SK-N-SH treated with all-trans-retinoic acid at 6 μM for 48 hours (cell line): ENCODE measurements around the gene SIPA1.

Experiments
- ATAC-seq: fragments of 200-7000 bp; cut with Tn5 transposase; 3 replicates; pipeline ENCODE4 v1.9.1; 2020; ENCODE audit warnings: mild to moderate bottlenecking, moderate library complexity
- ARNTL ChIP-seq: fragments of 450-650 bp; formaldehyde crosslinking; IDR thresholded peaks from 2 replicates; pipeline ENCODE4 v1.5.0; 2020; ENCODE audit warnings: low read depth, mild to moderate bottlenecking, moderate library complexity, borderline replicate concordance
- BACH2 ChIP-seq: fragments of 250-450 bp; sonication (Bioruptor Pico); IDR thresholded peaks from 2 replicates; pipeline ENCODE4 v1.9.0; 2021; ENCODE audit warnings: mild to moderate bottlenecking, borderline replicate concordance
- CREB5 ChIP-seq: fragments of 250-450 bp; sonication (Bioruptor Pico); IDR thresholded peaks from 2 replicates; pipeline ENCODE4 v1.5.1; 2020; ENCODE audit warnings: low read depth, mild to moderate bottlenecking, moderate library complexity
- CSDC2 ChIP-seq: fragments of 250-450 bp; sonication (Bioruptor Pico); IDR thresholded peaks from 2 replicates; pipeline ENCODE4 v1.5.0; 2020; ENCODE audit warnings: mild to moderate bottlenecking, moderate library complexity
- CSRNP3 ChIP-seq: fragments of 250-450 bp; sonication (Bioruptor Pico); IDR thresholded peaks from 2 replicates; pipeline ENCODE4 v1.5.1; 2021; ENCODE audit warnings: mild to moderate bottlenecking, moderate library complexity
- ESRRG ChIP-seq: fragments of 250-450 bp; sonication (Bioruptor Pico); IDR thresholded peaks from 2 replicates; pipeline ENCODE4 v1.6.1; 2021; ENCODE audit warnings: mild to moderate bottlenecking
- GLIS3 ChIP-seq: fragments of 250-450 bp; sonication (Bioruptor Pico); IDR thresholded peaks from 2 replicates; pipeline ENCODE4 v1.5.0; 2020; ENCODE audit warnings: mild to moderate bottlenecking, moderate library complexity
- ISL1 ChIP-seq: fragments of 250-450 bp; sonication (Bioruptor Pico); IDR thresholded peaks from 2 replicates; pipeline ENCODE4 v2.1.2; 2022; ENCODE audit warnings: mild to moderate bottlenecking, moderate library complexity
- OSR1 ChIP-seq: fragments of 250-450 bp; sonication (Bioruptor Pico); IDR thresholded peaks from 2 replicates; pipeline ENCODE4 v1.8.0; 2022; ENCODE audit warnings: moderate library complexity, mild to moderate bottlenecking, inconsistent platforms
- PATZ1 ChIP-seq: fragments of 250-450 bp; sonication (Bioruptor Pico); IDR thresholded peaks from 2 replicates; pipeline ENCODE4 v1.8.0; 2020; ENCODE audit warnings: mild to moderate bottlenecking, moderate library complexity, borderline replicate concordance
- POU6F1 ChIP-seq: fragments of 250-450 bp; sonication (Bioruptor Pico); IDR thresholded peaks from 2 replicates; pipeline ENCODE4 v1.8.0; 2021; ENCODE audit warnings: low read depth, mild to moderate bottlenecking, moderate library complexity, borderline replicate concordance
- PPARA ChIP-seq: fragments of 250-450 bp; sonication (Bioruptor Pico); IDR thresholded peaks from 2 replicates; pipeline ENCODE4 v1.5.0; 2020; ENCODE audit warnings: mild to moderate bottlenecking, borderline replicate concordance
- RARB ChIP-seq: fragments of 250-450 bp; sonication (Bioruptor Pico); IDR thresholded peaks from 2 replicates; pipeline ENCODE4 v1.8.0; 2021; ENCODE audit warnings: mild to moderate bottlenecking, moderate library complexity
- SNAI2 ChIP-seq: fragments of 250-450 bp; sonication (Bioruptor Pico); IDR thresholded peaks from 2 replicates; pipeline ENCODE4 v1.5.0; 2020; ENCODE audit warnings: mild to moderate bottlenecking, moderate library complexity
- TCF4 ChIP-seq: fragments of 250-450 bp; sonication (Bioruptor Pico); IDR thresholded peaks from 2 replicates; pipeline ENCODE4 v1.8.0; 2021; ENCODE audit warnings: mild to moderate bottlenecking, moderate library complexity, borderline replicate concordance
- TOX ChIP-seq: fragments of 250-450 bp; sonication (Bioruptor Pico); IDR thresholded peaks from 2 replicates; pipeline ENCODE4 v1.8.0; 2021; ENCODE audit warnings: mild to moderate bottlenecking, moderate library complexity, borderline replicate concordance
- TSHZ2 ChIP-seq: fragments of 250-450 bp; sonication (Bioruptor Pico); IDR thresholded peaks from 2 replicates; pipeline ENCODE4 v1.5.0; 2020; ENCODE audit warnings: mild to moderate bottlenecking, moderate library complexity
- ZC3H10 ChIP-seq: fragments of 250-450 bp; sonication (Bioruptor Pico); IDR thresholded peaks from 2 replicates; pipeline ENCODE4 v1.5.1; 2021; ENCODE audit warnings: mild to moderate bottlenecking, moderate library complexity
- ZFP3 ChIP-seq: fragments of 250-450 bp; sonication (Bioruptor Pico); IDR thresholded peaks from 2 replicates; pipeline ENCODE4 v1.5.0; 2020; ENCODE audit warnings: mild to moderate bottlenecking, moderate library complexity
- ZFP30 ChIP-seq: fragments of 450-650 bp; formaldehyde crosslinking; IDR thresholded peaks from 2 replicates; pipeline ENCODE4 v1.5.0; 2022; ENCODE audit warnings: mild to moderate bottlenecking, moderate library complexity
- ZNF70 ChIP-seq: fragments of 450-650 bp; formaldehyde crosslinking; IDR thresholded peaks from 2 replicates; pipeline ENCODE4 v1.5.0; 2020; ENCODE audit warnings: mild to moderate bottlenecking, moderate library complexity
- ZNF8 ChIP-seq: fragments of 450-650 bp; formaldehyde crosslinking; IDR thresholded peaks from 2 replicates; pipeline ENCODE4 v1.5.0; 2020; ENCODE audit warnings: mild to moderate bottlenecking, moderate library complexity

The SIPA1 gene

GRCh38 chr11:65644837-65645236 lies 6.9 kb downstream of the SIPA1 start:
- no peak for ATAC-seq
- TF ChIP-seq TSHZ2 (no peak), PATZ1 (CRISPR knock-in tag) (no peak)

- TF ChIP-seq PPARA (CRISPR knock-in tag) (no peak), ISL1 (no peak), GLIS3 (CRISPR knock-in tag) (no peak), SNAI2 (CRISPR knock-in tag) (no peak), TCF4 (no peak), TOX (CRISPR knock-in tag) (no peak), ZC3H10 (no peak), PATZ1 (CRISPR knock-in tag) (no peak), ARNTL (CRISPR knock-in tag) (no peak), ZFP3 (no peak), POU6F1 (CRISPR knock-in tag) (no peak), CREB5 (CRISPR knock-in tag) (no peak), RARB (no peak), CSRNP3 (CRISPR knock-in tag) (no peak), OSR1 (CRISPR knock-in tag) (no peak)
- TF ChIP-seq, all 23 proteins: peak for 0
- no peak; the same call in 2 of the 3 replicates for ATAC-seq
These were observed 7.8 kb downstream of the SIPA1 start for GRCh38 chr11:65645710-65646109.

GRCh38 chr11:65646288-65646957 lies 8.5 kb downstream of the SIPA1 start:
- ATAC-seq, result no peak
- no peak for TF ChIP-seq OSR1 (CRISPR knock-in tag)
- TF ChIP-seq CREB5 (CRISPR knock-in tag), result no peak
- TF ChIP-seq ZFP30, result no peak
- TF ChIP-seq PPARA (CRISPR knock-in tag), result no peak
- no peak for TF ChIP-seq ZNF70 (CRISPR knock-in tag)
- no peak for TF ChIP-seq SNAI2 (CRISPR knock-in tag)
- TF ChIP-seq ZNF8 (CRISPR knock-in tag), result no peak
- no peak for TF ChIP-seq ESRRG
- no peak for TF ChIP-seq POU6F1 (CRISPR knock-in tag)
- no peak for TF ChIP-seq ZFP3
- TF ChIP-seq RARB, result no peak
- no peak for TF ChIP-seq BACH2 (CRISPR knock-in tag)
- TF ChIP-seq ARNTL (CRISPR knock-in tag), result no peak
- no peak for TF ChIP-seq TCF4
- TF ChIP-seq CSDC2 (CRISPR knock-in tag), result no peak
